Measurements from ENCODE around the gene HMG20B.

Gene HMG20B

GRCh38 chr19:3585301-3586126 lies 12.8 kb downstream of the HMG20B start, which contains the start of gene GIPC3:
GIPC3 (plus strand) TSS chr19:3585478; CDS start chr19:3585598, 120 bp downstream.
- DNase-seq = no peak

- peak; percentile 40 for DNase-seq
Measured at GRCh38 chr19:3586127-3586626, 13.4 kb downstream of the HMG20B start.

GRCh38 chr19:3586707-3587346 lies 14.1 kb downstream of the HMG20B start:
- DNase-seq = no peak

DNA sequence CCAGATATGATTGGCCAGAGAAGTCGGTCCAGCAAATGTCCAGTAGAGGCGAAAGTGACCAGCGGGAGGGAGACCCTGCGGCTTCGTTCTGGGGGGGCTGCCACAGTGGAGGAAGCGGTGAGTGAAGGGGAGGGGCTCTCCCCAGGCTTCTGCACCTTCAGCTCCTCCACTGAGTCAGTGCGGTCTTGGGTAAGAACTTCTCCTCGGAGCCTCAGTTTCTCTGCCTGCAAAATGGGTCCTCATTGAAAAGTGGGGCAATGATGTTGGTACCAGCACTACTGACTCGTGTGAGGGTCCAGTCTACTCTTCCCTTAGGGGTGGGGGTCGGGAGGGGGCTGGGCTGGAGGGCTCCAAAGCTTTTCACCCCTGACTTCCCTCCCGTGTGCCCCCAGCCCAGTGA lies 16.7 kb downstream of the HMG20B start:
- DNase-seq = no peak

GRCh38 chr19:3589949-3590348 lies 17.2 kb downstream of the HMG20B start:
- DNase-seq = no peak

DNA sequence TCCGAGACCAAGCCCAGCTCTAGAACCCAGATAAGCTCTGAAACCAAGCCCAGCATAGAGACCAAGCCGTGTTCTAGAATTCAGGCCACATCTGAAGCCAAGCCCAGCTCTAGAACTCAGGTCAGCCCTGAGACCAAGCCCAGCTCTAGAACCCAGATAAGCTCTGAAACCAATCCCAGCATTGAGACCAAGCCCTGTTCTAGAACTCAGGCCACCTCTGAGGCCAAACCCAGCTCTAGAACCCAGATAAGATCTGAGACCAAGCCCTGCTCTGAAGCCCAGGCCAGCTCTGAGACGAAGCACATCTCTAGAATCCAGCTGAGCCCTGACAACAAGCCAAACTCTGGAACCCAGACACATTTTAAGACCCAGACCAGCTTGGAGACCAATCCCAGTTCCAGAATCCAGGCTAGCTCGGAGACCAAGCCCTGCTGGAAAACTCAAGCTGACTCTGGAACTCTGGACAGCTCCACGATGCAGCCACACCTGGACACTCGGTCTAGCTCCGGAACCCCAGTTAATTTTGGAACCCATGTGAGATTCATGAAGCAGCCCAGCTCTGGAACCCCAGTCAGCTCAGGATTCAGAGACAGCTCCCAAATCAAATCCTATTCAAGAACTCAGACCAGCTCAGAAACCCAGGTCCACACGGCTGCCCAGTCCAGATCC lies 18.4 kb downstream of the HMG20B start:
- no peak for DNase-seq

DNA sequence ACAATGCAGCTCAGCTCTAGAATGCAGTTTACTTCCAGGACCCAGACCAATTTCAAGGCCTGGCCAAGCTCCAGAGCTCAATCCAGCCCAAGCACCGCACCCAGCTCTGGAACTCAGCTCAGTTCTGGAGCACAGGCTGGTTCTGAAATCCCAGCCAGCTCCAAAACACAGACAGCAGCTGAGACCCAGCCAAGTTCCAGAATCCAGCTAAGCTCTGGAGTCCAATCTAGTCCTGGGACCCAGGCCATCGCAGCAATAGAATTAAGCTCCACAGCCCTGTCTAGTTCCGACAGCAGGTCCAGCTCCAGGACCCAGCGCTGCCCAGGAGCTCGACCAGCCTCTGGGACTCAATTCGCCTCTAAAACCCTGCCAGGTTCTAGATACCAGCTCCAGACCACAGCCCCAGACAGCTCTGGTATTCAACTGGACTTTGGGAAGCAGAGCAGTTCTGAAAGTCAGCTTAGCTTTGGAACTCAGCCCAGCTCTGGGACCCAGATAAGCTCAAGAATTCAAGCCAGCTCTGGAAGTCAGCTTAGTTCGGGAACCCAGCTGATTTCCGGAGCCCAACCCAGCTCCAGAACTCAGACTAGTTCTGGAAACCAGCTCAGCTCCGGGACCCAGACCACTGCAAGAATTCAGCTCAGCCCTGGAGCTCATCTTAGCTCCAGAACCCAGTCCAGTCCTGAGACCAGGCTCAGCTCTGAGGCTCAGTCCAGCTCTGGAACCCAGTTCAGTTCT lies 19.3 kb downstream of the HMG20B start:
- no peak for DNase-seq

DNA sequence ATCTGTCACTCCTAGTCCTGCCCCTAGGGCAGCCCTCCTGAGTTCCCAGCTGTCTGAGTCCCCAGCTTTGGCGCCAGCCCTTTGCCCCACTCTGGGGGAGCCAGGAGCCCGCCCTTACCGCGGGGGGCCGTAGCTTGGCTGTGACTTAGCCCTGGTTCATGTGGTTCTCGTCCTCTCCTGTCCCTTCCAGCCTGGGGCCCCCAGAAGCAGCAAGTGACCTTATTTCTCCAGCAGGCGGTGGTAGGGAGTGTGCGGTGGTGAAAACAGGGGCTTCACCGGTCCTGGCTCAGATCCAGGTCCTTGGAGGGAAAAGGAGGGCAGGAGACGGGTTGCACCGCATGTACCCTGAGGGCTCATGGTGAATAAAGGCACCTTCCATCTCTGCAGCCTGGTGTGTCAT lies 20.4 kb downstream of the HMG20B start:
- no peak for DNase-seq

DNA sequence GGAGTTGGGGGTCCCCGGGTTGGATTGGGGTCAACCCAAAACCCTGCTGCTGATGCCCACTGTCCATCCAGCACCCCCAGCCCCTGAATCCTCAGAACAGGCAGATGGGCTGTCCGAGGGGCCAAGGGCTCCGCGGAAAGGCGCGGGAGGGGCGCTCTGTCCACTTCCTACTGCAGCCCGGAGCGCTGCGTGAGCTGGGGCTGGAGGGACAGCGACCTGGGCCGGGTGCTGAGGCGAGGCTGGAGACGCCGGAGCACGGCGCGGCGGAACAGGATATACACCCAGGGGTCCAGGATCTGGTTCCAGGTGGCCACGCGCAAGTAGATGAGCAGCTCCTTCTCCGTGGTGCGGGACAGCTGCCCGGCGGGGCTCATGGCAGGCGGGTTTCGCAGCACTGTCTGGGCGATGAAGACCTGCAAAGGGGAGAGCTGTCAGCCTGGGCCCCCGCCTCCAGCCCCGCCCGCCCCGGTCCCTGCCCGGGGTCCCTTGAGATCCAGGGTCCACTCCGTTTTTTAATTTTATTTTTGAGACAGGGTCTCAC lies 22.8 kb downstream of the HMG20B start:
- DNase-seq = no peak

GRCh38 chr19:3599776-3600187 lies 27.0 kb downstream of the HMG20B start:
- no peak for DNase-seq

GRCh38 chr19:3601021-3601420 lies 28.3 kb downstream of the HMG20B start:
- no peak for DNase-seq

DNA sequence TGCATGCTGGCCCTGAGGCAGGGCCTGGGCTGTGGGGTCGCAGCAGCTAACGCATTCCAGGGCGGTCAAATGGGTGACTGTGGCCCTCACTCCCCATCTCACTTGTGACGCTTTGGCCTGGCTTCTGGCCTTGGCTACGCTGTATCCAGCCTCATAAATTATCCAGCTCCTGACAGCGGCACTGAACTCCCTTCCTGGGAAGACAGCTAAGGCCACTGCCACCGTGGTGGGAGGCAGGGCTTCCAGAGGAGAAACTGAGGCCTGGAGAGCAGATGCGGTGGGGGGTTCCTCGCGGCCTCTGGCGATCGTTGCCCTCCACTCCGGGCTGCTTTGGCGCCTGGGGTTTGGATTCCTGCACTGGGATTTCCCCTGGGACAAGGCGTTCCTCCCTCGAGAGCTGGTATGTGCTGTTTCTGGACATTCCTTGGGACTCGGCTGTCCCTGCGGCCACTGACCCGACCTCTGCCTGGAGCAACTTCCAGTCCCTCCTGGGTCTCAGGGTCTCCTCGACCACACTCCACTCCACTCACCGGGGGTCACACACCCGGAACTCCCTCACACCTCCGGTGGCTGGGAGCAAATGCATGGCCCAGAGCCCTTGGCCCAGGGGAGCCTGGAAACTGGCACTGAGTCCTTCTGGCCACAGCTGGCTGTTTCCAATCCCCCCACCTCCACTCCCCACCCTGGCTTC lies 30.5 kb downstream of the HMG20B start:
- DNase-seq = no peak

DNA sequence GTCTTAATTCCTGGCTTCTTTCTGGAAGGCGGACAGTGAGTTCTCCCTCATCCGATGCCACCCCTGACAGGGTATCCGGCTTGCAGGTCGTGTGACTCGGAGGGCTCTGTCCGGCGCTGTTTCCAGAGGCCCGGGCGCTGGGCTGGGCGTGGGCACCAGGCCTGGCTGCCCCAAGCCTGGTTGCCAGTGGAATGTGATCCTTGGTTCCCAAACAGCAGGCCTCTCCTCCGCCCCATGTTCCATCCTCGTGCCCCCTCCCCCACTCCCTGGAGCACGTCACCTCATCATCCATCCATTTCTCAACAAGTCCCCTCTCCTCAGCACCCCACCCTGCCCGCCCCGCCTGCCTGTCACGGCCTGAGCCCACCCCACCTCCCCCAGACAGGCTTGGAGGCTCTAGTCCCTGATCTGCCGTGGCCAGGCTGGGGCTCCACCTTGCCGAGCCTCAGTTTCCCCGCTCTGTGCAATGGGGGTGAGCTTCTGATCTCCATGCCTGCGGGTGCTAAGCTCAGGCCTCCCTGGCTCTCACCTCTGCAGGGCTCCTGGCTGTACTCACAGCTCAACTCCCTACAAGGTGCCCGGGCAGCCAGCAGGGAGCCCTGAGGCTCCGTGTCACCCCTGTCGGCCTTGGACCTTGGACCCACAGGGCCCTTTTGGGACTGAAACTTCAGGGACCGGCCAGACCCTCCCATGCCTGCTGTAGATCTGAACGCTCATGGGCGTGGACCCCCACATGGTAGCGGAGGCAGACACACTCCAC lies 31.7 kb downstream of the HMG20B start:
- no peak for DNase-seq

GRCh38 chr19:3604987-3605343 lies 32.2 kb downstream of the HMG20B start:
- DNase-seq = peak; percentile 39

- no peak for DNase-seq
Measured at GRCh38 chr19:3605361-3605760, 32.6 kb downstream of the HMG20B start.

GRCh38 chr19:3605770-3606169 lies 33.0 kb downstream of the HMG20B start:
- no peak for DNase-seq

- DNase-seq = peak; percentile 34
Measured at GRCh38 chr19:3606174-3606689, 33.5 kb downstream of the HMG20B start.

- DNase-seq = peak; percentile 57
Measured at GRCh38 chr19:3606690-3607289, 34.0 kb downstream of the HMG20B start, which contains the start of gene TBXA2R. TBXA2R (minus strand) TSS chr19:3606875; CDS start chr19:3600634, 6,241 bp downstream.

- DNase-seq = no peak
Measured at GRCh38 chr19:3607303-3608078, 34.7 kb downstream of the HMG20B start.

All from CD4-positive, alpha-beta T cell treated with Interleukin-10 for 1 hour (primary cell).